HUES64 (cell line): ENCODE measurements around the gene SUMO2. TPM values are rescaled to one million over a fixed set of nuclear protein-coding genes. Genes with fewer than 3 reads are reported as not detected.
A peak's percentile ranks its signal among the peaks of the same experiment; 100 is the strongest.

ENCODE experiments used
- H3K27ac ChIP-seq: 2 replicates; pipeline ENCODE4 v1.7.0; 2013; ENCODE audit warnings: low read depth, low read length, inconsistent platforms
- H3K27me3 ChIP-seq: 2 replicates; pipeline ENCODE4 v1.6.1; 2013; ENCODE audit warnings: mild to moderate bottlenecking, low read length; ENCODE audit not compliant: insufficient read depth
- H3K36me3 ChIP-seq: 2 replicates; pipeline ENCODE4 v1.6.1; 2013; ENCODE audit warnings: mild to moderate bottlenecking, low read length; ENCODE audit not compliant: insufficient read depth
- H3K4me1 ChIP-seq: 2 replicates; pipeline ENCODE4 v1.6.1; 2013; ENCODE audit warnings: mild to moderate bottlenecking, low read length, moderate library complexity; ENCODE audit not compliant: insufficient read depth
- H3K4me3 ChIP-seq: 2 replicates; pipeline ENCODE4 v1.5.1; 2013; ENCODE audit warnings: mild to moderate bottlenecking, low read length, moderate library complexity
- H3K9ac ChIP-seq: 2 replicates; pipeline ENCODE4 v1.6.1; 2013; ENCODE audit warnings: mild to moderate bottlenecking, low read depth, low read length
- H3K9me3 ChIP-seq: 2 replicates; pipeline ENCODE4 v1.6.1; 2013; ENCODE audit warnings: low read depth, low read length; ENCODE audit not compliant: insufficient read depth
- WGBS: fragments of 150-250, 120-280 bp; methylation state at CpG from one replicate; pipeline ENCODE4 v1.1.7; 2013; ENCODE audit warnings: missing lambda C conversion rate; 5-methylcytosine and 5-hydroxymethylcytosine counted together
- polyA plus RNA-seq, 2 experiments: library from polyadenylated mRNA; stranded (reverse); fragments of 50-300 nt; gene quantifications; one replicate each; pipeline ENCODE4 v1.2.3, GENCODE V29; 2013

Gene SUMO2
- 510 TPM for polyA plus RNA-seq (2013, experiment 1 of 2)
- 550 TPM for polyA plus RNA-seq (2013, experiment 2 of 2)

DNA sequence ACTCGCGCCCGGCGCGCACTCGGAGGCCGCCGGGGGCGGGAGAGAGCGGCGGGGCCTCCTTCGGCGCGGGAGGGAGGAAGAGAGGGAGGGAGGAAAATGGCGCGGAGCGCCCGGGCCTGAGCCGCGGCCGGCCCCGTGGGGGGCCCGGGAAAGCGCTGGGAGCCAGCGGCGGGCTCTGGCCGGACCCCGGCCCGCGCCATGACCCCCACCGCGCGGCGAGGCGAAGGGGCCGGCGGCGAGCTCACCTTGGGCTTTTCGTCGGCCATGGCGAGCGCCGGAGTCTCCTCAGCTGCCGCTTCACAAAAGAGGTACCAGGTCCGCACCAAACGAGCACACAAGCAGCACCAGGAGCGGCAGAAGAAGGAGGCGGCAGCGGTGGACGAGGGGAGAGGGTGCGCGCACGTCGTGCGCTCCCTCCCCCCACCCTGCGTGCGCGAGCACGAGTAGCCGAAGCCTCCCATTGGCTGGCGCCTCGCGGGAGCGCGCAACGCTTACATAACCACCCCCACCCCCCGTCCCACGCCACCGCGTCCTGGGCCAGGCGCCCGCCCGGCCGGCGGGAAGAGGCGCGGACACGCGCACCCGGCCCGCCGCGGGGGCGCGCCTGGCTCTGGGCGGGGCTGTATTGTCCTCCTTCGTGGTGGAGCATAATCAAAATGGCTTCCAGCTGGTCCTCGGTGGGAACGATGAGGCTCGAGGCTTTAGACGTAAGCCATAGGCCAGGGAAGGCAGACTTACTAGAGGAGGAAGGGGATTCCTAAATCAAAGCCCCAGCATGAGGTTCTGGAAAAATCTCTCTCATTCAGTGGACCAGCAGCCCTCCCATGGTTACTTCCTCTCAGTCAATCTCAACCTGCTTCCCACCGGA is at the start of gene SUMO2:
SUMO2 (minus strand) TSS at position 391 of the 868 bp plus-strand sequence; CDS start at position 266, 125 bp downstream.
- Histone ChIP-seq H3K9ac (peak within 1 kb of the TSS; percentile 99), H3K27me3 (no peaks in the 10 kb centered on the region), H3K27ac (peak within 1 kb of the TSS; percentile 99), H3K4me3 (peak within 1 kb of the TSS; percentile 98), H3K9me3 (no peaks in the 10 kb centered on the region), H3K4me1 (0 out of 2 replicates have a peak, but pooled peaks cover 8% of the 10 kb centered on the region), H3K36me3 (peaks cover 35% of the 10 kb centered on the region)
- 2% methylated on average over 86 of the region's 92 CpGs for WGBS

DNA sequence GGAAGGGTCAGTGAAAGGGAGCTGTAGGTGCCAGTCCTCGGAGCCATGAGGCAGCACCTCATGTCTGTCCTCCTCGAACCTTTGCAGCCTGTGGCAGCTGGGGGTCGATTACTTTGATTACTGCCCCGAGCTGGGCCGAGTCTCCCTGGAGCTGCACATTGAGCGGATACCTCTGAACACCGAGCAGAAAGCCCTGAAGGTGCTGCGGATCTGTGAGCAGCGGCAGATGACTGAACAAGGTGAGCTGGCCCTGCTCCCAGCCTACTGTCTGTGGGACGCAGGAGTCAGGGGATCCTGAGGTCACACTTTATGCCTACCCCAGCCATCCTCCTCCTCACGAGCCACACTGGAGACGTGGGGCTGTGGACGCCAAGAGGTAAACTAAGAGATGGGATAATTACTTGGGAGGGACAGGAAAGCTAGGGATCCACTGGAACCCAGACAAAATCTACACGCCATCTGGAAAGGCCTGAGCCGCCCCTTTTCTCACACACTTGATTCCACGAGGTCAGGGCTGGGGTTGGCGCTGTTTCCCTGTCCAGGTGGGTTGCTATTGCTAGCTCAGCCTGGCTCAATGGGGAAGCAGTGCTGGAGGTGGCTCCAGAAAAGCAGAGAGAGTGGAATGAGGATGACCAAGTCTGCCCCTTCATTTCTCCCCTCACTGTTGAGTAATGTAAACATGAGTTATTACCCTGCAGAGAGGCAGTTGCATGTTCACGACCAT is 49.1 kb upstream of the SUMO2 start:
- Histone ChIP-seq H3K4me3 (no peak overlapping the region), H3K27me3 (no peaks in the 10 kb centered on the region), H3K36me3 (peaks cover 90% of the 10 kb centered on the region), H3K9ac (no peak overlapping the region), H3K9me3 (no peaks in the 10 kb centered on the region), H3K4me1 (no peaks in the 10 kb centered on the region), H3K27ac (no peak overlapping the region)
- 94% methylated on average over 18 of the region's 18 CpGs for WGBS

- Histone ChIP-seq H3K4me1 (no peaks in the 10 kb centered on the region), H3K27ac (no peak overlapping the region), H3K4me3 (no peak overlapping the region), H3K36me3 (peaks cover 90% of the 10 kb centered on the region), H3K27me3 (no peaks in the 10 kb centered on the region), H3K9me3 (no peaks in the 10 kb centered on the region), H3K9ac (no peak overlapping the region)
- 95% methylated on average over 8 of the region's 8 CpGs for WGBS
Observed at GRCh38 chr17:75231071-75231470, 48.3 kb upstream of the SUMO2 start.

- no peak overlapping the region for H3K9ac ChIP-seq
- H3K27ac ChIP-seq, result no peak overlapping the region
Observed at GRCh38 chr17:75228847-75229246, 46.1 kb upstream of the SUMO2 start.

DNA sequence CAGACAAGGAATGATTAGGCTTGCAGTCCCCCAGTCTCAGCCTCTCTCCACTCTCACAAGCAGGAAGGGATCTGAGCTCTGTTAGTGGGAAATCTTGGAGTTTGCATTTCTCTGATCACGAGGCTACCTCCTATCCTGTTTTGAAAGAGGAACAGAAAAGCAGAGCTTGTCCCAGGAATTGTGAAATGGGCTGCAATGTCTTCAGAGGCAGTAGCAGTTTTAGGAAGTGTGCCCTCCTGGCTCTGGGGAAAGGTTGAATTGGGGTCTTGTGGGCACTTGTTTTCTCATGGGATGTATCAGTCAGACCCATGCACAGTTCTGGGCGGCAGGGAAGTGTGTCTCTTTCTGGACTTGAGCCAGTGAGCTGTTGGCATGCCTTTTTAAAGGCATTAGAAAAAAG is 45.5 kb upstream of the SUMO2 start:
- H3K9me3 ChIP-seq, result no peaks in the 10 kb centered on the region
- H3K36me3 ChIP-seq, result peaks cover 92% of the 10 kb centered on the region

More at GRCh38 chr17:75228847-75229246, 46.1 kb upstream of the SUMO2 start:
- no peaks in the 10 kb centered on the region for H3K27me3 ChIP-seq
- no peaks in the 10 kb centered on the region for H3K9me3 ChIP-seq
- WGBS, result 96% methylated on average over 4 of the region's 4 CpGs
- H3K4me1 ChIP-seq, result no peaks in the 10 kb centered on the region
- H3K36me3 ChIP-seq, result peaks cover 89% of the 10 kb centered on the region
- H3K4me3 ChIP-seq, result no peak overlapping the region

GRCh38 chr17:75227729-75228128 is 45.0 kb upstream of the SUMO2 start:
- 94% methylated on average over 5 of the region's 5 CpGs for WGBS
- Histone ChIP-seq H3K27me3 (no peaks in the 10 kb centered on the region), H3K4me1 (no peaks in the 10 kb centered on the region), H3K9ac (no peak overlapping the region), H3K9me3 (no peaks in the 10 kb centered on the region), H3K36me3 (peaks cover 92% of the 10 kb centered on the region), H3K4me3 (no peak overlapping the region), H3K27ac (no peak overlapping the region)

More for the DNA sequence above, 45.5 kb upstream of the SUMO2 start:
- H3K27ac ChIP-seq, result no peak overlapping the region
- no peaks in the 10 kb centered on the region for H3K27me3 ChIP-seq
- no peak overlapping the region for H3K4me3 ChIP-seq
- no peaks in the 10 kb centered on the region for H3K4me1 ChIP-seq
- no peak overlapping the region for H3K9ac ChIP-seq
- WGBS, result 94% methylated on average over 2 of the region's 2 CpGs

DNA sequence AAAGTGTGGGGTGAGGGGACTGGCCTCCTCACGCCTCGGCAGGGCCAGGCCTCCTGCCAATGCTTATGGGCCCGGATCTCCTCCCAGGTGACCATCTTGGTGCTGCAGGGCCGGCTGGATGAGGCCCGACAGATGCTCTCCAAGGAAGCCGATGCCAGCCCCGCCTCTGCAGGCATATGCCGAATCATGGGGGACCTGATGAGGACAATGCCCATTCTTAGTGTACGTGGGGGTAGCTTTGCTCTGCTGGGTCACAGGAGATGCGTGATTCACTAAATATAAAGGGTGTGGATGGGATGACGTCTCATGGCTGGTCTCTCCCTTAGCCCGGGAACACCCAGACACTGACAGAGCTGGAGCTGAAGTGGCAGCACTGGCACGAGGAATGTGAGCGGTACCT is 42.3 kb upstream of the SUMO2 start:
- no peaks in the 10 kb centered on the region for H3K4me1 ChIP-seq
- H3K9me3 ChIP-seq, result no peaks in the 10 kb centered on the region
- H3K27me3 ChIP-seq, result no peaks in the 10 kb centered on the region
- 88% methylated on average over 14 of the region's 14 CpGs for WGBS
- no peak overlapping the region for H3K27ac ChIP-seq
- no peak overlapping the region for H3K4me3 ChIP-seq
- H3K9ac ChIP-seq, result no peak overlapping the region
- peaks cover 82% of the 10 kb centered on the region for H3K36me3 ChIP-seq

- H3K4me1 ChIP-seq, result no peaks in the 10 kb centered on the region
- H3K36me3 ChIP-seq, result peaks cover 83% of the 10 kb centered on the region
- H3K27ac ChIP-seq, result no peak overlapping the region
- H3K9me3 ChIP-seq, result no peaks in the 10 kb centered on the region
- 95% methylated on average over 3 of the region's 3 CpGs for WGBS
- H3K9ac ChIP-seq, result no peak overlapping the region
- H3K27me3 ChIP-seq, result no peaks in the 10 kb centered on the region
- no peak overlapping the region for H3K4me3 ChIP-seq
Observed at GRCh38 chr17:75219815-75220214, 37.1 kb upstream of the SUMO2 start.

GRCh38 chr17:75218131-75218530 is 35.4 kb upstream of the SUMO2 start:
- H3K9me3 ChIP-seq, result no peaks in the 10 kb centered on the region
- 93% methylated on average over 6 of the region's 6 CpGs for WGBS
- H3K4me1 ChIP-seq, result no peaks in the 10 kb centered on the region
- H3K9ac ChIP-seq, result no peak overlapping the region
- no peak overlapping the region for H3K27ac ChIP-seq
- H3K36me3 ChIP-seq, result peaks cover 87% of the 10 kb centered on the region
- H3K27me3 ChIP-seq, result no peaks in the 10 kb centered on the region
- no peak overlapping the region for H3K4me3 ChIP-seq

GRCh38 chr17:75209061-75209460 is 26.3 kb upstream of the SUMO2 start:
- no peak overlapping the region for H3K27ac ChIP-seq
- 87% methylated on average over 3 of the region's 3 CpGs for WGBS
- no peaks in the 10 kb centered on the region for H3K4me1 ChIP-seq
- no peak overlapping the region for H3K4me3 ChIP-seq
- no peak overlapping the region for H3K9ac ChIP-seq
- H3K36me3 ChIP-seq, result peaks cover 52% of the 10 kb centered on the region
- no peaks in the 10 kb centered on the region for H3K27me3 ChIP-seq
- no peaks in the 10 kb centered on the region for H3K9me3 ChIP-seq

DNA sequence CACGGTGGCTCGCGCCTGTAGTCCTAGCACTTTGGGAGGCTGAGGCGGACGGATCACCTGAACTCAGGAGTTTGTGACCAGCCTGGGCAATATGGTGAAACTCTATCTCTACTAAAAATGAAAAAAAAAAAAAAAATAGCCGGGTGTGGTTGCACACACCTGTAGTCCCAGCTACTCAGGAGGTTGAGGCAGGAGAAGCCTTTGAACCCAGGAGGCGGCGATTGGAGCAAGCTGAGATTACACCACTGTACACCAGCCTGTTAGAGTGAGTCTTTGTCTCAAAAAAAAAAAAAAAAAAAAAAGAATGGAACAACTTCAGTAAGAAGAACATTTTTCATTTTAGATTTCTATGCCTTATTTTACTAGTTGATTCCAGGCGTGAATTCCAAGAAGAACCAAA is 25.4 kb upstream of the SUMO2 start:
- no peak overlapping the region for H3K4me3 ChIP-seq
- no peak overlapping the region for H3K27ac ChIP-seq
- 95% methylated on average over 9 of the region's 9 CpGs for WGBS
- no peaks in the 10 kb centered on the region for H3K9me3 ChIP-seq
- no peak overlapping the region for H3K9ac ChIP-seq
- no peaks in the 10 kb centered on the region for H3K4me1 ChIP-seq
- H3K27me3 ChIP-seq, result no peaks in the 10 kb centered on the region
- peaks cover 44% of the 10 kb centered on the region for H3K36me3 ChIP-seq
